ENCODE data around the gene NT5DC3. TPM values are rescaled to one million over a fixed set of nuclear protein-coding genes. Genes with fewer than 3 reads are reported as not detected.
A peak's percentile ranks its signal among the peaks of the same experiment; 100 is the strongest.

NT5DC3 gene
- 10 to 100 TPM; 12.7 to 16.7 (median 16.2) TPM for total RNA-seq

DNA sequence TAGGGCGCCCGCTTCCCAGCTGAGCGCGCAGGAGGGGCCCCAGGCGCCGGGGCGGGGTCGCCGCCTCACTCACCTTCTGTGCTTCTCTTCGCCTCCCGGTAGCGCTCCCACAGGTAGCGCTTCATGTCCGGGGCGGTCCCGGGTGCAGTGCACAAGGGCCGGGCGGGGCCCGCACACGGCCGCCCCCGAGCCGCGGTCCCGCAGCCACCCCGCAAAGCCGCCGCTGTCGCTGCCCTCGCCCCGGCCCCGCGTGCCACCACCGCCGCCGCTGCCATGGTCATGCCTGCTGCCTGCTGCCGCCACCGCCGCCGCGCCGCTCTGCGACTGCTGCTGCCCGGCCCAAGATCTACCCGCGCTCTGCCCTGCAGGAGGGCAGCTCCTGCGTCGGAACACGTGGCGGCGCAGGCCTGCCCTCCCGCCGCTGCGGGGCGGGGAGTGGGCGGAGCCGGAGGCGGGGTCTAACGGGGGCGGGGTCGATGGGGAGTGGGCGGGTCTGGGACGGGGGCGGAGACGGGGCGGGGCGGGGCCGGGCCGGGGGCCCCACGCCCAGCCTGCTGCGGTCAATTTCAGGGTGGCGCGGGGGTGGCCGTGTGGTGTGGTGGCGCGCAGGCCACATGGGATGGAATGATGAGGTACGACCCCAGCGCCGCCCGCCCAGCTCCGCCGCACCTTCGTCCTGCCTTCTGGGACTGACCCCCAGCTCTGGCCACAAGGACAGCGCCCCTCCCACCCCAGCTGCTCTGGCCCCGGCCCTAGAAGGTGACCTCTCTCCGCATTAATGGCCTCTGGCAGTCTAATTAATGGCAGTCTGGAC, at the start of gene NT5DC3:
NT5DC3 (minus strand) TSS at position 359 of the 814 bp plus-strand sequence; CDS start at position 281, 78 bp downstream.
- Histone ChIP-seq H3K27ac (peak within 1 kb of the TSS; percentile 74 to 90 (median 82)), H3K27me3 (no peaks in the 10 kb centered on the region), H3K4me1 (peaks cover 0 to 35% (median 4%) of the 10 kb centered on the region in 4 donors), H3K36me3 (peaks cover 0 to 4% (median 0%) of the 10 kb centered on the region in 3 donors), H3K4me3 (peak within 1 kb of the TSS; percentile 86 to 93 (median 90)), H3K9me3 (no peaks in the 10 kb centered on the region)
- TF ChIP-seq, protein P1, sequence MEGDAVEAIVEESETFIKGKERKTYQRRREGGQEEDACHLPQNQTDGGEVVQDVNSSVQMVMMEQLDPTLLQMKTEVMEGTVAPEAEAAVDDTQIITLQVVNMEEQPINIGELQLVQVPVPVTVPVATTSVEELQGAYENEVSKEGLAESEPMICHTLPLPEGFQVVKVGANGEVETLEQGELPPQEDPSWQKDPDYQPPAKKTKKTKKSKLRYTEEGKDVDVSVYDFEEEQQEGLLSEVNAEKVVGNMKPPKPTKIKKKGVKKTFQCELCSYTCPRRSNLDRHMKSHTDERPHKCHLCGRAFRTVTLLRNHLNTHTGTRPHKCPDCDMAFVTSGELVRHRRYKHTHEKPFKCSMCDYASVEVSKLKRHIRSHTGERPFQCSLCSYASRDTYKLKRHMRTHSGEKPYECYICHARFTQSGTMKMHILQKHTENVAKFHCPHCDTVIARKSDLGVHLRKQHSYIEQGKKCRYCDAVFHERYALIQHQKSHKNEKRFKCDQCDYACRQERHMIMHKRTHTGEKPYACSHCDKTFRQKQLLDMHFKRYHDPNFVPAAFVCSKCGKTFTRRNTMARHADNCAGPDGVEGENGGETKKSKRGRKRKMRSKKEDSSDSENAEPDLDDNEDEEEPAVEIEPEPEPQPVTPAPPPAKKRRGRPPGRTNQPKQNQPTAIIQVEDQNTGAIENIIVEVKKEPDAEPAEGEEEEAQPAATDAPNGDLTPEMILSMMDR (IDR thresholded peaks at IDR 0.05): peak in 3 of 5 experiments; percentile 23 to 55 (median 45)
- TF ChIP-seq POLR2A (IDR thresholded peaks at IDR 0.05) (peak; percentile 79 to 87), EP300 (IDR thresholded peaks at IDR 0.05) (peak in 1 of 2 donors; percentile 91)
- DNase-seq (ENCODE audit: low spot score in 2 of 2): peak; percentile 60 to 66
- WGBS, 2 donors: 0% methylated on average over 31 to 45 of the region's 86 CpGs

DNA sequence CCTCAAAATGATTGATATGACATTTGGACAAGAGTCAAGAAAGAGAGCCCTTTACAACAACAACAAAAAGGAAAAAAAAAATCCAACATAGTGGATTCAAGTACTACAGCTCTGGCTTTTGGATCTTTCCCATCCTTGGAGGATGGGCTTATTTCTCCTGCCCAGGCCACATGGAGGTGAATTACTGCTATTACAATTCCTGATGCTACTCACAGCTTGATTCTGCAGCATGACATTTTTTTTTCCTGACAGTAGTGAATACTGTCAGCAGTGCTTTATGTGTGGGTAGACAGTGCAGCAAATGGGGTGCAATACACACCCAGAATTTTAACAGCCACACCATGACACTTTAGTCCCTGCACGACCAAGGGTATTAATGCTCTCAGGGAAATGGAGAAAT, 46.7 kb upstream of the NT5DC3 start:
- no peak overlapping the region for H3K4me3 ChIP-seq
- no peaks in the 10 kb centered on the region for H3K9me3 ChIP-seq
- TF ChIP-seq, protein P1 (IDR thresholded peaks at IDR 0.05): no peak
- no peak for TF ChIP-seq POLR2A (IDR thresholded peaks at IDR 0.05)
- TF ChIP-seq EP300 (IDR thresholded peaks at IDR 0.05): no peak
- no peaks in the 10 kb centered on the region for H3K27me3 ChIP-seq
- no peak for DNase-seq (ENCODE audit: low spot score in 2 of 2)
- no peaks in the 10 kb centered on the region for H3K4me1 ChIP-seq
- H3K36me3 ChIP-seq: no peaks in the 10 kb centered on the region
- 47 to 52% methylated on average over 1 of the region's 1 CpG for WGBS, 2 donors
- H3K27ac ChIP-seq: no peak overlapping the region

DNA sequence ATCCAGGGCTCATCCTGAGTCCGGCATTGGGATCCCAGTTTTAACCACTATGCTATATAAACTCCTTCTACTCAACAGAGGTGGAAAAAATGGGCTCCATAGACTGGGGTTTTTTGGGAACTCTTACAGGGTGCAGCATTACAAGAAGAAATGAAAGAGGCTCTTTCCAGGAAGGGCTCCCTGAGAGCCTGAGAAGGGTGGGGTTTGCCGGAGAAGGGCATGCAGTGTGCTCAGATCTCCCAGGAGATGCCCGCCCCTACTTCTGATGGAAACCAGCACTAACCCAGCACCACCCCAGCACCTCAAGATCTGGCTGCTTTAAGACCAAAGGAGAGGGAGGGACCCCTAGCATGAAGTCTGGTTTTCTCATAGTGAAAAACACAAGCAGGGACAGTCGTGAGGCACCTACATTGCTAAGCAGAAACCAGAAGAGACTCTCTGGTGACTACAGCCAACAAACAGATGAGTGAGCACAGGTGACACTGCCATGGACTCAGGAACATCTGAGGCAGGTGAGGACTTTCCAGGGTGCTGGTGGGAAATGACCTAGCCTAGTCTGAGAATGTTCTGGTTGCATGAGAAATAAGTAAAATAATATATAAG, 45.3 kb upstream of the NT5DC3 start:
- Histone ChIP-seq H3K9me3 (no peaks in the 10 kb centered on the region), H3K36me3 (no peaks in the 10 kb centered on the region), H3K4me3 (no peak overlapping the region), H3K27ac (no peak overlapping the region), H3K4me1 (no peaks in the 10 kb centered on the region), H3K27me3 (no peaks in the 10 kb centered on the region)
- TF ChIP-seq, protein P1 (IDR thresholded peaks at IDR 0.05): no peak
- TF ChIP-seq POLR2A (IDR thresholded peaks at IDR 0.05) (no peak), EP300 (IDR thresholded peaks at IDR 0.05) (no peak)
- no peak for DNase-seq (ENCODE audit: low spot score in 2 of 2)
- WGBS, 2 donors: 57 to 68% methylated on average over 4 of the region's 4 CpGs

DNA sequence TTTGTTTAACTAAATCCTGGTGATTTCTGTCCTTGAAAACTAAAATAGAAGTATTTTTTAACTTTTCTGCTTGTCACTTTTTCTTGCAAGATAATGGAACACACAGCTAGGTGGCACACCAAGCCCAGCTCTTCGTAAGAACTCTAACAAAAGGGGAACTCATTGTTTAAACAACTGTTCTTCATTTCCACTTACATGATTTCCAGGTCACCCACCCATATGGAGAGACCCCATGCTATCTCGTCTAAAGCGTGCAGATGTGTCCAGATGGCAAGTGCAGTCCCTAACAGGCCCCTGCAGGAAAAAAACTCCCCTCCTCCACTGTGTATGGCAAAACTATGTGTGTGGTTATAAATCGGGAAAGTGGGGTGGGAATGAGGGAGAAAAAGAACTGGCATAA, 43.3 kb upstream of the NT5DC3 start:
- Histone ChIP-seq H3K27me3 (no peaks in the 10 kb centered on the region), H3K36me3 (no peaks in the 10 kb centered on the region), H3K4me3 (no peak overlapping the region), H3K9me3 (no peaks in the 10 kb centered on the region), H3K27ac (no peak overlapping the region), H3K4me1 (no peaks in the 10 kb centered on the region)
- 16 to 28% methylated on average over 4 of the region's 4 CpGs for WGBS, 2 donors
- no peak for TF ChIP-seq POLR2A (IDR thresholded peaks at IDR 0.05)
- TF ChIP-seq EP300 (IDR thresholded peaks at IDR 0.05): no peak
- TF ChIP-seq, protein P1 (IDR thresholded peaks at IDR 0.05): peak; percentile 19 to 45 (median 27)
- no peak for DNase-seq (ENCODE audit: low spot score in 2 of 2)

DNA sequence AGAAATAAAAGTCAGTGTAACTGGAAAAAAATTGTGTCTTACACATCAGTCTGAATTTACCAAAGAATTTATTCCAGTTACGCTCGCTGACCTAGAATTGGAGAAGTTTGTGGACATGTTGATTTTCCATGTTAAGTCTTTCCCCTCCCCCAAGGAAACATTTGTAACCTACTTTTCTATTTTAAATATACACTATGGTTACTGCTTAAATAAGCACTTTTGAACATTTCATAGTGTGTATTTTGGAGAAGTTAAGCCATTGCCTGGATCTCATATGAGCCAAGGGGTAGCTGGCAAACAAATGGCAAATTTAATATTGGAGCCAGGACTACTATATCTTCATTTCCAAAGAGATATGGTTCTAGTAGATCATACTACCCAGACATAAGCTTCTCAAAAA, 42.9 kb upstream of the NT5DC3 start:
- Histone ChIP-seq H3K36me3 (no peaks in the 10 kb centered on the region), H3K9me3 (no peaks in the 10 kb centered on the region), H3K4me1 (no peaks in the 10 kb centered on the region), H3K27me3 (no peaks in the 10 kb centered on the region), H3K27ac (no peak overlapping the region), H3K4me3 (no peak overlapping the region)
- WGBS, 2 donors: 85 to 89% methylated on average over 2 of the region's 2 CpGs
- TF ChIP-seq EP300 (IDR thresholded peaks at IDR 0.05) (no peak), POLR2A (IDR thresholded peaks at IDR 0.05) (no peak)
- TF ChIP-seq, protein P1 (IDR thresholded peaks at IDR 0.05): no peak
- no peak for DNase-seq (ENCODE audit: low spot score in 2 of 2)

Measured in tibial nerve (tissue), 4 donors.